ENCODE measurements around the gene KLHDC8B.

The KLHDC8B gene

DNA sequence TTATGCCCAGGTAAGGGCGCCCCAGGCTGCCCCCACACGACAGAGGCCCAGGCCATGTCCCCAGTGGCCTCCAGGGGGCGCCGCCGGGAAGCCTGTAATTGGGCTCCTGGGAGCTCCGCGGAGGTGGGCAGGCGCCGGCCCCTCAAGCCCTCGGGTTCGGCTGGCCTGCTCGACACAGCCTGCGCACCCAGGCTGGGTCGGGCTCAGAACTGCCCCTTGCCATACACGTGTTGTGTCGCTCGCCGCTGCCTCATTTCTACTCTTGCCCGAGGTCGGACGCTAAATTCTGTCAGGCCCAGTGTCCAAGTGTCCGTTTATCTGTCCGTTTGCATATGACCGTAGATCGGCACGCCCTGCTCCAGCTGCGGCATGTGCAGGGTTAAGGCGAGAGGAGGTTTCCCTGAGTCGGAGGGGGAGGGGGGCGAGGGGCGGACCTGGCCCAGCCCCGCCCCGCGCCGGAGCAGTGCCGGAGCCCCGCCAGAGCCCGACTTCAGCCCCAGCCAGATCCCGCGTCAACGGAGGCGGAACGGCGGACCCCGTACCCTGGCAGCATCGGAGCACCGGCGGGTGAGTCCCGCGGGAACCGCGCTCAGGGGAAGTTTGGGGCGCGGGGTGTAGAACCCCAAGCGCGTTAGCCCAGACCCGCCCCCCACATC is at the start of gene KLHDC8B:
KLHDC8B (plus strand) TSS at position 480 of the 656 bp plus-strand sequence. CDS start 1,172 bp downstream, outside the sequence.
- DNase-seq (ENCODE audit: low read depth in 2 of 2): peak; percentile 57 to 62

DNA sequence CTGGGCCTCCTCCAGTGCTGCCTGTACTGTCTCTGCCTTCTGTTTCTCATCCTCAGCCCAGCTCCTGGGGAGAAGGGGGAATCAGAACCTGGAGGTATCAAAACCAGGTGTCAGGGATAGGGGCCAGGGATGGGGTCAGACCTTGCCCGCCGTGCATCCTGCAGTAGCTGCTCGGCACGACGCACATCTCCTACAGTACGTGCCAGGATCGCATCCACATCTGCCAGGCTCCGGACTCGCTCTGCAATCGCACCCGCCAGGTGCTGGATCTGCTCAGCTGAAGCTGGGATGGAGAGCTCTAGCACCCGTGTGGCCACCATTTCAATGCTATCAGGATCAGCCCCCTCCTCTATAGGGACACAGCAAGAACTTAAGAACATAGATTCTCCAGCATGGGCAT is 49.4 kb upstream of the KLHDC8B start:
- DNase-seq (ENCODE audit: low read depth in 2 of 2): no peak

- DNase-seq (ENCODE audit: low read depth in 2 of 2): no peak
These were observed 48.9 kb upstream of the KLHDC8B start for GRCh38 chr3:49122451-49122850.

DNA sequence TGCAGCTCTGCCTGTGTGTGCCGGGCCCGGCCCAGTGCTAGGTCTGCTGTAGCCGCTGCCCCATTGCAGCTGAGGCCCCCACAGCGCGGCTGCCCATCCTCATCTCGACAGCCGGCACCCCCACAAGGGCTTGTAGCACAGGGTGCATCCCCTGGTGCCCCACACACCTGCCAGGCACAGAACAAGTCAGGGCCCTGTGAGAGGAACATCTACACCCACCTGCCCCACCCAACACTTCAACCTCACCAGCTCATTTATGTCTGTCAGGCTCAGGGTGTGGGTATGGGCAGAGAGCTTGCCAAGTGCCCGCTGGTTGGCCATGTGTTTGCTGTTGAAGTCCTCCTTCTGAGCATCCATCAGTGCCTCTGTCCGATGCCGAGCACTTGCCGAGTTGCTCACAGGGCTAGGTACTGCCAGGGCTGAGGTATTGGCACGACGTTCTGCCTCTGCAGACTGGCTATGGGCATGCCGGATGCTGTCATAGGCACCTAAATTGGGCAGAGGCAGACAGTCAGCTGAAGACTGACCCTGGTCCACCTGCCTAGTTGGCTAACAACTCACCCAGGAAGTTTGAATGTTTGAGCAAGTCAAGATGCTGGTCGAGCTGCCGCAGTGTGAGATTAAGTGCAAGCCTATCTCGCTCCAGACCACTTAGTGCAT is 48.4 kb upstream of the KLHDC8B start:
- no peak for DNase-seq (ENCODE audit: low read depth in 2 of 2)

GRCh38 chr3:49123687-49124086 is 47.7 kb upstream of the KLHDC8B start:
- no peak for DNase-seq (ENCODE audit: low read depth in 2 of 2)

DNA sequence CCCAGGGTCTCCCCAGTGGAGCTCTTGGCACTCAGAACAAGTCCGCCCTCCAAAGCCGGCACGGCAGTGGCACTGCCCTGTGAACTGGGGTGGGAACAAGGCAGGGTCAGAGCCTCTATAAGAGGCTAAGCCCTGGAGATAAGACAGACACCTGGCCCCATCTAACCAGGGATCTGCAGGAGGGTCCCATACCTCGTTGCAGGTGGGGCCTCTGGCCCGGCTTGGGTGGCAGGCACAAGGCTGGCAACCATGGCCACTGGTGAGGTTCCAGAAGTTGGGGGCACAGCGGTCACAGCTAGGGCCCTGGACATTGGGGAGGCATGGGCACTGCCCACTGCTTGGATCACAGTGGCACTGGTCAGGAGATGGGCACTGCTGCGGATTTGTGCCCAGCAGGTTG is 47.2 kb upstream of the KLHDC8B start:
- no peak for DNase-seq (ENCODE audit: low read depth in 2 of 2)

- DNase-seq (ENCODE audit: low read depth in 2 of 2): no peak
These were observed 46.3 kb upstream of the KLHDC8B start for GRCh38 chr3:49124991-49125670.

DNA sequence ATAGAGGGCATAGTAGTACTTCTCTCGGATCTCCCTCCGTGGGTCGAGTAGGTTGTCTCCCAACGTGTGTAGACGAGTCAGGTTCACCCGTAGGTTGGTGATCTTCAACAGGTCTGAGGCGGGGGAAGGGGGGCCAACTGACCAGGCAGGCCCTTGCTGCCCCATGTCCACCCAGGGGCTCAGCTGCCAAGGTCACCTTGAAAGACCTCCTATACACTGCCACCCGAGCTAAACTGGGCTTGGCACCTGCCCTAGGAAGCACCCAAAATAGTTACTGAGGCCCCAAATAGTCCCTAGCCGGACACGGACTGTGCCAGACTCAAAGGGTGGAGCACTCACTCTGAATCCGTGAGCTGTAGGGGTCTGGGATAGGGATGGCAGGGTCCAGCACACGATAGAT is 40.4 kb upstream of the KLHDC8B start:
- DNase-seq (ENCODE audit: low read depth in 2 of 2): no peak

GRCh38 chr3:49131576-49131975 is 39.8 kb upstream of the KLHDC8B start:
- no peak for DNase-seq (ENCODE audit: low read depth in 2 of 2)

- no peak for DNase-seq (ENCODE audit: low read depth in 2 of 2)
These were observed 39.3 kb upstream of the KLHDC8B start for GRCh38 chr3:49132073-49132436.

- peak; percentile 42 to 61 for DNase-seq (ENCODE audit: low read depth in 2 of 2)
These were observed 38.8 kb upstream of the KLHDC8B start, which contains the start of gene LAMB2 for GRCh38 chr3:49132437-49133225. Gene LAMB2, minus strand, starts transcription at chr3:49133050. Its CDS starts 183 bp downstream, at chr3:49132867.

GRCh38 chr3:49133226-49133951 is 38.0 kb upstream of the KLHDC8B start:
- peak; percentile 81 to 87 for DNase-seq (ENCODE audit: low read depth in 2 of 2)

DNA sequence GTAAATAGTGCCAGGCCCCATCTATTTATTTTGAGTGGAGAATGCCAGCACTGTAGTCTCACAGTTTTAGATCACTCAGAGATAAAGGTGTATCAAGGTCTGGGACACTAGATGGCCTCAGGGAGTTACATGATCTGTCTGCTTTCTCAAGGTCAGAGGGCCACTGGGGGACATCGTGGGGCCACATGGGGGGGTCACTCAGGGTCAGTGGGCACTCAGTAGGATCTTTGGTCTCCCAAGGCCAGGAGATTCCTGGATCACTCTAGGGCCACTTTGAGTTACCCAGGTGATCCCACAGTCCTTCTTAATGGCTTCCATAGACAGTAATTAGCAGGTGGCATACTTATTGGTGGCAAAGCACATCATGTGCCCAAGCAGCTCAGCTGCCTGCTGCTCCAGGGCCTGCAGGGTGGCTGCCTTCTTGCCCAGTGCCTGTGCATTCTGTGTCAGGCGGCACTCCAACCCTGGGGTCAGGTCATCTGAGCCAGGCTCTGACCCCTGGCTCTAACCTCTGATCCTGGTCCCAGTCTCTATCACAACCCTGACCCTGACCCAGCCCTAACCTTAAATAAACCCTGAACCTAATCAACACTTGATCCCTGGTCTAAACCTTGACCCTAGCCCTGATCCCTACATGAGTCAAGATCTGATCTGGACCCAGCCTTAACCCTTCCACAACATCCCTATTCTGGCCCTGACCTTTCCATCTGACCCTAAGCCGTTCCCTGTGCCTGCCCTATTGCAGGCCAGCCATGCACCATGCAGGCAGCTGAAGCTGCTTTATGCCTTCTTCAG is 36.7 kb upstream of the KLHDC8B start:
- DNase-seq (ENCODE audit: low read depth in 2 of 2): no peak

DNA sequence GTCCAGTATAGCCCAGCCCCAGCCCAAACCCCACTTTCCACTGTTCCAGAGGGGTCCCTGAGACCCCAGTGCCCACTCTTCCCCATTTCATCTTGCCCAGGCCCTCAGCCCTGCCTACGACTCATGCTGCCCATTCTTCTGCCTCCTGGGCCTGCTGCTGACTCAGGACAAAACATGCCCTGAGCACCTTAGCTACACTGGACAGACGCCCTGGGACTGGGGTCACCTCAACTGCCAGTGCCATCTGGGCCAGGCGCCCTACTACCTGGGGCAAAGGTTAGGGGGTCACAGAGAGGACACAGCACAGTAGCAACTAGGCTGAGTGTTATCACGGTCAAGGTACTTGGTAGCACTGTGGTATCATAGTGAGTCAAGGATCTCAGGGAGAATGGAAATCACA is 35.9 kb upstream of the KLHDC8B start:
- no peak for DNase-seq (ENCODE audit: low read depth in 2 of 2)

DNA sequence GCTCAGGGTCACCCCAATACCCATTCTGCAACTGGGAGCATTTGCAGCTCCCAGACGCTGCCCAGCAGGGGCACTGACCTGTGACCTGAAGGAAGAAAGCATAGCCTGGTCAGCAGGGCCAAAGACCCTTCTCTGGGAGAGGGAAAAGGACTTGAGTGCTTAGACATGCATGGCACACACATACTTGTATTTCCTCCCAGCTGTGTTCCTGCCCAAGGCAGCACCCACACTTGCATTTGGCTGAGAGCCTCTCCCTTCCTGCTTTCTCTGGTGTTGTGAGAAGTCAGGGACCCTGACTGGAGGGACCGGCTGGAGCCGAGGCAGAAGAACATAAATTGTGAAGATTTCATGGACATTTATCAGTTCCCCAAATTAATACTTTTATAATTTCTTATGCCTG is 31.3 kb upstream of the KLHDC8B start:
- no peak for DNase-seq (ENCODE audit: low read depth in 2 of 2)

GRCh38 chr3:49148159-49148558 is 23.2 kb upstream of the KLHDC8B start:
- DNase-seq (ENCODE audit: low read depth in 2 of 2): no peak

- DNase-seq (ENCODE audit: low read depth in 2 of 2): no peak
These were observed 19.8 kb upstream of the KLHDC8B start for GRCh38 chr3:49151610-49152009.

GRCh38 chr3:49153349-49153912 is 18.0 kb upstream of the KLHDC8B start:
- no peak for DNase-seq (ENCODE audit: low read depth in 2 of 2)

DNA sequence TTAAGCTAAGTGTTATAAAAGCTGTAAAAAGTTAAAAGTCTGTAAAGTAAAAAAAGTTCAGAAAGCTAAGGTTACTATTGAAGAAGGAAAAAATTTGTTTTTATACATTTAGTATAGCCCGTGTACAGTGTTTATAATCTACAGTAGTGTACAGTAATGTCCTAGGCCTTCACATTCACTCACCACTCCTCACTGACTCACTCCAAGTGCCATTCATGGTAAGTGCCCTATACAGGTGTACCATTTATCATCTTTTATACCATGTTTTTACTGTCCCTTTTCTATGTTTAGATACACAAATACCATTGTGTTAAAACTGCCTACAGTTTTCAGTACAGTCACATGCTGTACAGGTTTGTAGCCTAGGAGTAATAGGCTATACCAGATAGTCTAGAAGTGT is 14.1 kb upstream of the KLHDC8B start:
- DNase-seq (ENCODE audit: low read depth in 2 of 2): no peak

DNA sequence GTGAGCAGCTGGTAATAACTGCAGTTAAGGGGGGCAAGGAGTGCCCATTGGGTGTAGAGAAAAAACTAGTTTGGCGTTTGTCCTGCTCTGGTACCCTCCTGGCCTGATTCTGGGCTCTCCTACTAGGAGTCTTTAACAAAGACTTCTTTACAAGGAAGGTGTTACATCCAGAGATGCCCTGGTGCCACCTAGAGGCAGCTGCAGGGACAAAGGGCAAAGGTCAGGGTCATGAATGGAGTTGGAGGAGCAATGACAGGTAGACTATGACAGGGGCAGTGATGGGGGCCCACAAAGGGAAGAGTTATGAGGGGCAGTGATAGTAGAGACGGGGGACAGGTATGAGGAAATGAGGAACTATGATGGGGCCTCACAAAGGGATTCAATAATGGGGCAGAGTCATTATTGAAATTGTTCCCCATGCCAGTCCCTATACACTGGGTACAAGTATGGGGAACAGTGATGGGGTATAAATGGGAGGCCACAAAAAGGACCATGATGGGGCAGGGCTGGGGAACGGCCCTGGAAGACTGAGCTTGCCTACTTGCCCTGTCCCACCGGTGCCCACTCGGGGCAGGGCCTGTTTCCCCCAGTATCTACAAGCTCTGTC is 13.2 kb upstream of the KLHDC8B start:
- DNase-seq (ENCODE audit: low read depth in 2 of 2): no peak

All from fibroblast of skin of left quadriceps (primary cell).